Endothelial cell (in vitro differentiated cells): ENCODE measurements around the gene TMEM232. TPM values are rescaled to one million over a fixed set of nuclear protein-coding genes. Genes with fewer than 3 reads are reported as not detected.

Experiments
- DNase-seq: peaks from one replicate; pipeline ENCODE4 v3.0.0; 2021; ENCODE audit warnings: low spot score
- H3K27ac Mint-ChIP-seq: one replicate; pipeline ENCODE4 v1.8.0; 2021; ENCODE audit warnings: mixed read lengths, inconsistent platforms; ENCODE audit not compliant: unreplicated experiment
- H3K27me3 Mint-ChIP-seq: one replicate; pipeline ENCODE4 v1.8.0; 2021; ENCODE audit warnings: mild to moderate bottlenecking, moderate library complexity, mixed read lengths, inconsistent platforms; ENCODE audit not compliant: unreplicated experiment
- H3K36me3 Mint-ChIP-seq: one replicate; pipeline ENCODE4 v1.8.0; 2021; ENCODE audit warnings: mild to moderate bottlenecking, low read depth, mixed read lengths, inconsistent platforms; ENCODE audit not compliant: unreplicated experiment
- H3K4me1 Mint-ChIP-seq: one replicate; pipeline ENCODE4 v1.8.0; 2021; ENCODE audit warnings: mild to moderate bottlenecking, mixed read lengths, inconsistent platforms; ENCODE audit not compliant: unreplicated experiment
- H3K4me3 Mint-ChIP-seq: one replicate; pipeline ENCODE4 v1.8.0; 2021; ENCODE audit warnings: mild to moderate bottlenecking, mixed read lengths, inconsistent platforms; ENCODE audit not compliant: unreplicated experiment
- H3K9me3 Mint-ChIP-seq: one replicate; pipeline ENCODE4 v1.8.0; 2021; ENCODE audit warnings: mixed read lengths, inconsistent platforms; ENCODE audit not compliant: unreplicated experiment
- total RNA-seq: library from RNA; stranded (reverse); fragmentation: NEBNext Ultra II Directional; extraction: Animal tissue kit (Norgen Biotek cat#: 25700); gene quantifications from one replicate; pipeline ENCODE4 v1.2.1, GENCODE V29; 2021; ENCODE audit not compliant: unreplicated experiment
- TF ChIP-seq, protein P1 (sequence below): fragments of 200-600 bp; sonication (generic); IDR thresholded peaks from one replicate; pipeline ENCODE4 v1.5.0; 2021; ENCODE audit warnings: antibody characterized with exemption; ENCODE audit not compliant: unreplicated experiment

The TMEM232 gene
- total RNA-seq, 1 donor from 2014 or later = 3.1 TPM

DNA sequence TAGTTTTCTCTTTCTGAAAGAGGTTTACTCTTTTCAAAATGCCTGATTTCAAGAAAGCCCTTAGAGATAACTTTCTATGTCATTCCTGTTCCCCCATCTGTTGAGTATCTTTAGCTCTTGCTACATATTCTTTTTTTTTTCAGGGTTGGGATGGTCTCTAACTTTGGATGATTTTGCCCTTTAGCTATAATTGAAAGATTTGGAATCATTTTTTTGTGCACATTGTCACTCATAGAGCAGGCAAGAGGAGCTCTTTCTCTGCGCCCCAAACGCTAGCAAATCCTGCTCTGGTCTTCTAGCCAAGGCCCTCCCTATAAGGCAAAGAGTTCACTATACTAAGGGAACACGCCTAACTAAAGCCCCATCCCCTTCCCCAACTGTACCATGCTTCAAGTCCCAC is 316.9 kb downstream of the TMEM232 start:
- Mint-ChIP-seq H3K9me3 (no peaks in the 10 kb centered on the region), H3K4me1 (no peaks in the 10 kb centered on the region), H3K27me3 (peaks cover 3% of the 10 kb centered on the region), H3K27ac (no peak overlapping the region), H3K36me3 (no peaks in the 10 kb centered on the region), H3K4me3 (no peak overlapping the region)
- TF ChIP-seq, protein P1, sequence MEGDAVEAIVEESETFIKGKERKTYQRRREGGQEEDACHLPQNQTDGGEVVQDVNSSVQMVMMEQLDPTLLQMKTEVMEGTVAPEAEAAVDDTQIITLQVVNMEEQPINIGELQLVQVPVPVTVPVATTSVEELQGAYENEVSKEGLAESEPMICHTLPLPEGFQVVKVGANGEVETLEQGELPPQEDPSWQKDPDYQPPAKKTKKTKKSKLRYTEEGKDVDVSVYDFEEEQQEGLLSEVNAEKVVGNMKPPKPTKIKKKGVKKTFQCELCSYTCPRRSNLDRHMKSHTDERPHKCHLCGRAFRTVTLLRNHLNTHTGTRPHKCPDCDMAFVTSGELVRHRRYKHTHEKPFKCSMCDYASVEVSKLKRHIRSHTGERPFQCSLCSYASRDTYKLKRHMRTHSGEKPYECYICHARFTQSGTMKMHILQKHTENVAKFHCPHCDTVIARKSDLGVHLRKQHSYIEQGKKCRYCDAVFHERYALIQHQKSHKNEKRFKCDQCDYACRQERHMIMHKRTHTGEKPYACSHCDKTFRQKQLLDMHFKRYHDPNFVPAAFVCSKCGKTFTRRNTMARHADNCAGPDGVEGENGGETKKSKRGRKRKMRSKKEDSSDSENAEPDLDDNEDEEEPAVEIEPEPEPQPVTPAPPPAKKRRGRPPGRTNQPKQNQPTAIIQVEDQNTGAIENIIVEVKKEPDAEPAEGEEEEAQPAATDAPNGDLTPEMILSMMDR = no peak
- DNase-seq = no peak

DNA sequence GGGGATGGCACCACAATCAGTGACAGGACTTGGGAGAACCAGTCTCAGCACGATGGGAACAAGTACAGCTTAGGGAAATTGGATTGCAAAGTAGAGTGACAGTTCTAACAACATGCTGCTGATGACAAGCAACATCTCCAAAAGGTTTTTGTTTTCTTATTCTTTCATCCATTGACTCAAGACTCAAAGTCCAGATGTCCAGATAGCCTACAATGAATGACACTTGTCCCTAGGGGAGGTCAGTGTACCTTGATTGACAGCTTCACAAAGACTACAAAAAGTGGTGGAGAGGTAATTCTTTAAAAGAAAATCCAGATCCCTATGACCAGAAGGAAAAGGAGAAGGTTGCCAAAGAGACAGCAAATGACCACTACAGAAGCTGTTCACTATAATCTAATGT is 323.9 kb downstream of the TMEM232 start:
- TF ChIP-seq, protein P1 = no peak
- H3K9me3 Mint-ChIP-seq = no peaks in the 10 kb centered on the region

DNA sequence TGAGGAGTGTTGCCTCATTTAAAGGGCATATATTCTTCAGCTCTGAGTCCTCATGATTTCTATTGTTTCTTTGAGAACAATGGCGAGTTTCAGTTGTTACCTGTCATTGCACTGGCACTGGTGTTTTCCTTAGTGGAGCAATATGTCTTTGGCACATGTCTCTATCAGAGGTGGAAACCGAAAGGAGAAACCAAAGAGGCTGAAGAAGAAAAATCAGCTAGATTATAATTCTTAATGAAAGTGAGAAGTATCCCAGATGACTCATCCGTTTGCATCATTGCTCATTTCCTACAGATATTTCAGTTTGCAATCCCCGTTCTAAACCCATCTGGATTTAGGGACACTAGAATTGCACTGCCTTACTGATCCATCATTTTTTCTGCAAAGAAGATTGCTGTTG is 324.6 kb downstream of the TMEM232 start:
- no peak for DNase-seq
- Mint-ChIP-seq H3K27ac (no peak overlapping the region), H3K4me1 (no peaks in the 10 kb centered on the region), H3K27me3 (no peaks in the 10 kb centered on the region), H3K4me3 (no peak overlapping the region), H3K36me3 (no peaks in the 10 kb centered on the region), H3K9me3 (no peaks in the 10 kb centered on the region)
- TF ChIP-seq, protein P1 = no peak

More for the DNA sequence above, 323.9 kb downstream of the TMEM232 start:
- no peaks in the 10 kb centered on the region for H3K4me1 Mint-ChIP-seq
- H3K27me3 Mint-ChIP-seq = no peaks in the 10 kb centered on the region
- no peak for DNase-seq
- no peaks in the 10 kb centered on the region for H3K36me3 Mint-ChIP-seq
- no peak overlapping the region for H3K27ac Mint-ChIP-seq
- H3K4me3 Mint-ChIP-seq = no peak overlapping the region

DNA sequence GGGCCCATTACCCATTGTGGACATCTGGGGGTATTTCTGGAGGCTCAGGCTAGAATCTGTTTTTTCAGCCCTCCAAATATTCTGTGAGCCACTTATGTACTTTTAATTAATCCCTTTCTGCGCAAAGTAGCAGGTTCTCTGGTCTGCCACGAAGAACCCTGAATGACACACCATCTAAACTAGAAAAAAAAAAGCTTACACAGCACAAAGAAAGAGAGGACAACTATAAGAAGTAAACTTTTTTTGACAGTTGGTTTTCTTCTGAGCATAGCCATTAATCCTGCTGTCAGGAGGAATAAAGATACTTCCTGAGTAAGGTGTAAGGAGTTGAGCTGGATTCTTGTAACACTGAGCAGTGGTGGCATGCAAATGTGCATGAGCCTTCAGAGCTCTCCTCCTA is 327.5 kb downstream of the TMEM232 start:
- Mint-ChIP-seq H3K27me3 (no peaks in the 10 kb centered on the region), H3K9me3 (no peaks in the 10 kb centered on the region), H3K4me3 (no peak overlapping the region), H3K36me3 (no peaks in the 10 kb centered on the region), H3K27ac (no peak overlapping the region), H3K4me1 (no peaks in the 10 kb centered on the region)
- DNase-seq = no peak
- TF ChIP-seq, protein P1 = no peak

DNA sequence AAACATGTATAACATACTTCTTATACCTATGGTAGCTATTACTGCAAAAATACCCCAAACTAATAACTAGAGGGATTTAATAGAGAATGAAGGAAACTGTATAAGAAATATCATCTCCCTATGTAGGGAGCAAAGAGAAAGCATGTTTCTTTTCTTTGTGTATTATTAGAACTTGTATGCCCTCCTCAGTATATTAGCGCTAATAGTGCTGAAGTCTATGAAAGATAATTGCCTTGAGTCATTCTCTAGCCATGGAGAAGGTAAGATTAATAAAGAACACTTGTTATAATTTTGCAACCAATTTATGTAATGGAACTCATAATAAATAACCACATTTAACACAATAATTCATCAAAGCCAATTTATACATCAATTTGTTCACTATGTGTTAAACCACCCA is 329.2 kb downstream of the TMEM232 start:
- TF ChIP-seq, protein P1 = no peak
- Mint-ChIP-seq H3K27me3 (no peaks in the 10 kb centered on the region), H3K36me3 (no peaks in the 10 kb centered on the region), H3K27ac (no peak overlapping the region), H3K4me1 (no peaks in the 10 kb centered on the region), H3K4me3 (no peak overlapping the region), H3K9me3 (no peaks in the 10 kb centered on the region)
- DNase-seq = no peak
